Keratinocyte (primary cell): ENCODE results near the gene RRP9.

Source experiments
- CTCF ChIP-seq, 3 experiments: IDR thresholded peaks in 1 of 3; conservative IDR thresholded peaks in 1 of 3; optimal IDR thresholded peaks in 1 of 3; 2 replicates in 2 of 3; 3 replicates in 1 of 3; pipeline versions ENCODE3 to v1.5.1; 2011; ENCODE audit warnings: low read length in 3 of 3, mild to moderate bottlenecking in 3 of 3, moderate library complexity in 2 of 3, control low read depth in 1 of 3, inconsistent platforms in 1 of 3; ENCODE audit not compliant: insufficient read depth in 2 of 3; ENCODE audit errors: extremely low read depth in 1 of 3
- EZH2 ChIP-seq: IDR thresholded peaks from one replicate; pipeline ENCODE4 v1.6.1; 2012; ENCODE audit warnings: inconsistent platforms, mild to moderate bottlenecking, low read length, moderate library complexity

- no peak for TF ChIP-seq CTCF (optimal IDR thresholded peaks at IDR 0.05 in 1 of 3, IDR thresholded peaks at IDR 0.05 in 1 of 3, conservative IDR thresholded peaks at IDR 0.05 in 1 of 3; ENCODE audit: extremely low read depth in 1 of 3, insufficient read depth in 2 of 3, low read length in 3 of 3)
- no peak for TF ChIP-seq EZH2
Measured at GRCh38 chr3:51887620-51888019, 54.1 kb downstream of the RRP9 start.
